ENCODE data around the gene BIRC2. TPM values are rescaled to one million over a fixed set of nuclear protein-coding genes. Genes with fewer than 3 reads are reported as not detected.
"Not testable (repeated sequence)": the region's sequence is repeated elsewhere in the genome, so short reads cannot be mapped to it uniquely, and the experiment has no call there.

BIRC2 gene
- total RNA-seq, 1 donor from 2014 or later, result 43.1 TPM

GRCh38 chr11:102322560-102322959, 24.5 kb upstream of the BIRC2 start:
- DNase-seq (ENCODE audit: low spot score), result no peak

- DNase-seq (ENCODE audit: low spot score), result no peak
Measured at GRCh38 chr11:102323542-102324251, 23.3 kb upstream of the BIRC2 start.

- DNase-seq (ENCODE audit: low spot score), result no peak
Measured at GRCh38 chr11:102325088-102325487, 21.9 kb upstream of the BIRC2 start.

GRCh38 chr11:102328748-102329147, 18.3 kb upstream of the BIRC2 start:
- DNase-seq (ENCODE audit: low spot score), result no peak

- DNase-seq (ENCODE audit: low spot score), result no peak
Measured at GRCh38 chr11:102330231-102330630, 16.8 kb upstream of the BIRC2 start.

GRCh38 chr11:102331341-102331740, 15.7 kb upstream of the BIRC2 start:
- DNase-seq (ENCODE audit: low spot score), result no peak

GRCh38 chr11:102332611-102332994, 14.4 kb upstream of the BIRC2 start:
- no peak for DNase-seq (ENCODE audit: low spot score)

GRCh38 chr11:102338479-102339010, 8.5 kb upstream of the BIRC2 start:
- DNase-seq (ENCODE audit: low spot score), result no peak

GRCh38 chr11:102341311-102341710, 5.7 kb upstream of the BIRC2 start:
- not testable (repeated sequence) for DNase-seq (ENCODE audit: low spot score)

GRCh38 chr11:102341844-102342318, 5.1 kb upstream of the BIRC2 start:
- DNase-seq (ENCODE audit: low spot score), result no peak

GRCh38 chr11:102343809-102344208, 3.2 kb upstream of the BIRC2 start:
- no peak for DNase-seq (ENCODE audit: low spot score)

GRCh38 chr11:102345904-102346303, 1.1 kb upstream of the BIRC2 start:
- no peak for DNase-seq (ENCODE audit: low spot score)

- no peak for DNase-seq (ENCODE audit: low spot score)
Measured at GRCh38 chr11:102346456-102346747, 612 bp upstream of the BIRC2 start.

- DNase-seq (ENCODE audit: low spot score), result no peak
Measured at GRCh38 chr11:102347462-102348370, 702 bp downstream of the BIRC2 start.

GRCh38 chr11:102357116-102357515, 10.1 kb downstream of the BIRC2 start:
- no peak for DNase-seq (ENCODE audit: low spot score)

- no peak for DNase-seq (ENCODE audit: low spot score)
Measured at GRCh38 chr11:102359372-102359771, 12.4 kb downstream of the BIRC2 start.

GRCh38 chr11:102360681-102361080, 13.7 kb downstream of the BIRC2 start:
- DNase-seq (ENCODE audit: low spot score), result no peak

- no peak for DNase-seq (ENCODE audit: low spot score)
Measured at GRCh38 chr11:102361086-102362031, 14.3 kb downstream of the BIRC2 start.

GRCh38 chr11:102364991-102365390, 18.0 kb downstream of the BIRC2 start:
- no peak for DNase-seq (ENCODE audit: low spot score)

GRCh38 chr11:102367364-102367763, 20.4 kb downstream of the BIRC2 start:
- DNase-seq (ENCODE audit: low spot score), result no peak

- no peak for DNase-seq (ENCODE audit: low spot score)
Measured at GRCh38 chr11:102368472-102368871, 21.5 kb downstream of the BIRC2 start.
